Left cardiac atrium (tissue), 4 donors: Measurements from ENCODE around the gene SSX4B. TPM values are rescaled to one million over a fixed set of nuclear protein-coding genes. Genes with fewer than 3 reads are reported as not detected.
"Not testable (repeated sequence)": the region's sequence is repeated elsewhere in the genome, so short reads cannot be mapped to it uniquely, and the experiment has no call there.

Experiments
- ATAC-seq, 2 donors: fragments of 200-7000 bp; cut with Tn5 transposase; one replicate each; pipeline ENCODE4 v1.9.1; 2020; ENCODE audit warnings: mild to moderate bottlenecking in 2 of 2, moderate library complexity in 2 of 2
- DNase-seq: peaks from one replicate; pipeline ENCODE4 v3.0.0-alpha.2; 2020
- intact Hi-C, 2 donors: fragments of 100-400 bp; cut with DNase I; formaldehyde crosslinking; loops; one replicate each; pipeline versions ENCODE4 v1.14.1 to v1.15.1; 2022 to 2023
- long read RNA-seq: library from polyadenylated mRNA; unstranded; transcript quantifications from one replicate; pipeline ENCODE4 v2.0.0, GENCODE V29; 2021
- total RNA-seq, 2 donors: library from RNA; stranded (reverse); fragmentation: NEBNext Ultra II Directional; extraction: Animal tissue kit (Norgen Biotek cat#: 25700); gene quantifications; one replicate each; pipeline ENCODE4 v1.2.1, GENCODE V29; 2021
- donor health status: DM: no; HTN: yes; CAD: no.
- donor health status: DM: no; HTN: yes; CAD: no; lungs with severe emphysema.
- donor health status: DM: yes; HTN: yes; CAD: no.
- donor health status: Dilated cardiomyopathy.

SSX4B gene
- not detected for total RNA-seq
- long read RNA-seq: 0 reads

- DNase-seq, ATAC-seq, intact Hi-C loops: not testable (repeated sequence)
These were observed at the start of gene SSX4B for GRCh38 chrX:48411860-48412259. Gene SSX4B (minus strand): TSS chrX:48411960. CDS start chrX:48411372, 588 bp downstream.

GRCh38 chrX:48460606-48461005, 48.8 kb upstream of the SSX4B start:
- no peak for ATAC-seq
- DNase-seq: no peak
- intact Hi-C loops: no loop called here

GRCh38 chrX:48460031-48460430, 48.3 kb upstream of the SSX4B start:
- intact Hi-C loops: no loop called here
- ATAC-seq (no peak), DNase-seq (no peak)

DNA sequence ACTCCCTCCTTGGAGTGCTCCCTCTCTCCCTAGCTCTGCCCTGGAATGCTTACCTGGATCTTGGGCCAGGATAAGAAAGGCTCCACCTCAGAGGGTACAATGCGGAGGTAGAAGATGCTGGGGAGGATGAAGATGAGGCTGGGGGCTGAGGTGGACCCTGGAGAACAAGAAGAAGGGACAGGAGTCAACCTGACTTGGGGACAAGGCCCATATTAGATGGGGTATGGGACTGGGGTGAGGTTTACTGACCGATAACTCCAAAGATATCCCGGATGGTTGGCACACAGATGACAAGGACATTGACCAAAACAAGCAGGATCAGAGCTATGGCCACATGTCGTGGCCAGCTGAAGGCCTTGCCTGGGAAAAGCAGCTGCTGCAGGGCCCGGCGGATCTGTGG, 47.7 kb upstream of the SSX4B start:
- intact Hi-C loops: no loop called here
- no peak for ATAC-seq
- DNase-seq: no peak

- DNase-seq (no peak), ATAC-seq (peak; percentile 59 to 74)
- intact Hi-C loops: no loop called here
These were observed 47.0 kb upstream of the SSX4B start for GRCh38 chrX:48458711-48459110.

DNA sequence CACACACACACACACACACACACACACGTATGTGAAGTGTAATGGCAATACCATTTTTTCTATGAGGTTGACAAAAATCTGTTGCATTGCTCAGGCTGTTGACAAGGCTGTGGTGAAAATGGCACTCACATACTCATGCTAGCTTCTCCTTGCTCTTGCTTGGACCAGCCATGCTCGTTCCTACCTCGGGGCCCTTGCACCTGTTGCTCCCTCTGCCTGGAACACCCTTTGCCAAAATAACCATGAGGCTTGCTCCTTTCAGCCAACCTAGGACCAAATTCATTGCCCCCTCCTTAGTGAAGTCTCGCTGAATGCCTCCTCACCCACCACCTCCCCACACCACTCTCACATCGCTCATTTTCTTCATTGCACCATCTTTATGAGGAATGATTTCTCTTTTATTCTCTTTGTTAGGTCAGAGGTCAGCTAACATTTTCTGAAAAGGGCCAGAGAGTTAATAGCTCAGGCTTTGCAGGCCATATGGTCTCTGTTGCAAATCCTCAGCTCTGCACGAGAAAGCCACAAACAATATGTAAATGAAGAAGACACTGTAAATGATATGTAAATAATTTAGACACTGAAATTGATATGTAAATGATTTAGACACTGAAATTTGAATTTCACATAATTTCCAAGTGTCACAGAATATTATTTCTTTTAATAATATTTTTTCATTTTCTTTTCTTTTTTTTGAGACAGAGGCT, 45.0 kb upstream of the SSX4B start:
- intact Hi-C loops: no loop called here
- no peak for ATAC-seq
- DNase-seq: no peak

GRCh38 chrX:48451708-48452107, 39.9 kb upstream of the SSX4B start:
- ATAC-seq: no peak
- intact Hi-C loops: no loop called here
- DNase-seq: no peak

DNA sequence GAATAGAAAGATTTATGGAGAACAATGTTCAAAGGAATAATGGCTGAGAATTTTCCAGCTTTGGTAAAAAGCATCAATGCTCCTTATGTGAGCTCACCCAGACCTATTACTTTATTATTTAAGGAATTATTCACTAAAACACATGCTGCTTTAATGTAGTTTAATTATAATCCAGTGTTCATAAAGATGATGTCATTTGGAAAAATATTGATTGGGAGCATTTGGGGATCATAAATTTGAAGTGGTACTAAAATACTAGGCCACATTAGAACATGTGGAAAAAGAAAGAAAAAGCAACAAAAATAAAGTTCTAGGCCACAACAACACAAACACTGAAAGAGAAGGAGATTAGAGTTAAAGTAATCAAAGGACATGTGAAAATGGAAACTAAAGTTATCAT, 38.3 kb upstream of the SSX4B start:
- intact Hi-C loops: no loop called here
- DNase-seq: no peak
- ATAC-seq: no peak

GRCh38 chrX:48447201-48447600, 35.4 kb upstream of the SSX4B start:
- DNase-seq, intact Hi-C loops, ATAC-seq: not testable (repeated sequence)

DNA sequence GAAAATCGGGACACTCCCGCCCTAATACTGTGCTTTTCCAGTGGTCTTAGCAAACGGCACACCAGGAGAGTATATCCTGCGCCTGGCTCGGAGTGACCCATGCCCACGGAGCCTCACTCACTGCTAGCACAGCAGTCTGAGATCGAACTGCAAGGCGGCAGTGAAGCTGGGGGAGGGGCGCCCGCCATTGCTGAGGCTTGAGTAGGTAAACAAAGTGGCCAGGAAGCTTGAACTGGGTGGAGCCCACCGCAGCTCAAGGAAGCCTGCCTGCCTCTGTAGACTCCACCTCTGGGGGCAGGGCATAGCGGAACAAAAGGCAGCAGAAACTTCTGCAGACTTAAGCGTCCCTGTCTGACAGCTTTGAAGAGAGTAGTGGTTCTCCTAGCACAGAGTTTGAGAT, 22.0 kb upstream of the SSX4B start:
- DNase-seq, ATAC-seq, intact Hi-C loops: not testable (repeated sequence)

GRCh38 chrX:48430166-48430565, 18.4 kb upstream of the SSX4B start:
- ATAC-seq, DNase-seq, intact Hi-C loops: not testable (repeated sequence)

DNA sequence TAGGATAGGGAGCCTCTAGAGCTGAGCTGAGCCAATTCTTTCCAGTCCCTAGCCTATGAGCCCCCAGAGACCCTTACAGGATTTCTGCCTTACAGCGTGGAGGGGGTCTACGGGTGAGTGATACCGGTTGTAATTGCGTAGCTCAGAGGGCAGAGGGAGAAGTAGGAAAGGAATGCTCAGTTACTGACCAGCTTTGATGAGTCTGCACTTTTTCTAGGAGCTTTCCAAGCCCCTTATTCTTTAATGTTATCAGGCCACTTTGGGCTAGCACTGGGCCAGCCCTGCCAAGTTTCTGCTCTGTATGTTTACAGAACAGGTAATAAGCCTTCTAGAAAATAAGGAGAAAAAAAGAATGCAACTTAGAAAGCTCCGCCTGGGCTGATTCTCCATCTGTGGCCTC, 17.8 kb upstream of the SSX4B start:
- intact Hi-C loops, DNase-seq, ATAC-seq: not testable (repeated sequence)

- ATAC-seq, intact Hi-C loops, DNase-seq: not testable (repeated sequence)
These were observed 15.4 kb upstream of the SSX4B start for GRCh38 chrX:48427027-48427716.

DNA sequence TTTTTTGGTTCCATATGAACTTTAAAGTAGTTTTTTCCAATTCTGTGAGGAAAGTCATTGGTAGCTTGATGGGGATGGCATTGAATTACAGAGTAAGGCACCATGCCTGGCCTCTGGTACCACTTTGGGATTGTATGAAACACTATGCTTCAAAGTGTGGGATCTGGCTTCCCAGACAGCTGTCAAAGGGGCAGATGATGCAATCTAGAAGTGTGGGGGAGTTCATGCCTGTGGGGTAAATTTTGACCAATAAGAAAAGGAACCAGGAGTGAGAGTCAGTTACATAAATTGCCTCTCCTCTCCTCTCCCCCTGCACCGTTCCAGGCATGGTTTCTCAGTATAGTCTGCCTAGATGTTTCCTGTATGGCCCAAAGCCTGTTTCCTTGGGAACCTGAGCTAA, 13.9 kb downstream of the SSX4B start:
- DNase-seq, ATAC-seq, intact Hi-C loops: not testable (repeated sequence)

GRCh38 chrX:48396931-48397330, 14.8 kb downstream of the SSX4B start:
- intact Hi-C loops, DNase-seq, ATAC-seq: not testable (repeated sequence)

- intact Hi-C loops, ATAC-seq, DNase-seq: not testable (repeated sequence)
These were observed 28.5 kb downstream of the SSX4B start, which contains the start of gene SSX4 for GRCh38 chrX:48383239-48383638. Gene SSX4 (plus strand): TSS chrX:48383539. CDS start chrX:48384054, 515 bp downstream.

GRCh38 chrX:48370408-48370807, 41.4 kb downstream of the SSX4B start:
- ATAC-seq, DNase-seq, intact Hi-C loops: not testable (repeated sequence)

DNA sequence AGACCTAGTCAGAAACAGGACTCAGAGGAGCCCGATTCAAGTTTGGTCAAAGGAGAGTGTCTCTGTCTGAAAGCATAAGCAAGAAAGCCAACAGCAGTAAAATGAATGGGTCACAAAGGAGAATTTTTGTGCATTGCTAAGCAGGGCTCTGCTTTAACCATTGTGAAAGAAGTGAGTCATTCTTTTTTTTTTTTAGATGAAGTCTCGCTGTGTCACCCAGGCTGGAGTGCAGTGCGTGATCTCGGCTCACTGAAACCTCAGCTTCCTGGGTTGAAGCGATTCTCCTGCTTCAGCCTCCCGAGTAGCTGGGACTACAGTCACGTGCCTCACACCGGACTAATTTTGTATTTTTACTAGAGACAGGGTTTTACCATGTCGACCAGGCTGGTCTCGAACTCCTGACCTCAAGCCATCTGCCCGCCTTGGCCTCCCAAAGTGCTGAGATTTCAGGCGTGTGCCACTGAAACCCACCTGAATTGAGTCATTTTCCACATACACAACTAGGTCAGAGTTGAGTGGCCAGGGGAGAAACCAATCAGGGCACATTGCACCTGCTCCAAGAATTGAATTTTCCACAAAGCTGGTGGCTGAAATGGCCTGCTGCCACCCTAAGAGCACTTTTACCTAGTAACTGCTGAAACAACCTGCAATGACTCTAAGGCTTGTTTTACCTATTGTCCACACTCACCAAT, 43.9 kb downstream of the SSX4B start:
- DNase-seq, ATAC-seq, intact Hi-C loops: not testable (repeated sequence)

- intact Hi-C loops, ATAC-seq, DNase-seq: not testable (repeated sequence)
These were observed 52.5 kb downstream of the SSX4B start for GRCh38 chrX:48359281-48359680.

GRCh38 chrX:48357681-48358080, 54.1 kb downstream of the SSX4B start:
- no peak for ATAC-seq
- no peak for DNase-seq
- intact Hi-C loops: no loop called here
